Measurements from ENCODE around the gene ZP4.

ZP4 gene

GRCh38 chr1:237838320-237838719 lies 52.4 kb downstream of the ZP4 start:
- DNase-seq (ENCODE audit: low read depth): no peak
- no peak for TF ChIP-seq CTCF (IDR thresholded peaks at IDR 0.05; ENCODE audit: low read depth, low read length, missing control alignments)
- H3K4me3 ChIP-seq (ENCODE audit: low read depth, low read length): no peak overlapping the region
- in situ Hi-C loops (cut with HindIII; ENCODE audit: low sequenced_read_pairs): no loop called here

GRCh38 chr1:237834461-237834860 lies 56.3 kb downstream of the ZP4 start:
- H3K4me3 ChIP-seq (ENCODE audit: low read depth, low read length): no peak overlapping the region
- no peak for DNase-seq (ENCODE audit: low read depth)
- no peak for TF ChIP-seq CTCF (IDR thresholded peaks at IDR 0.05; ENCODE audit: low read depth, low read length, missing control alignments)
- in situ Hi-C loops (cut with HindIII; ENCODE audit: low sequenced_read_pairs): no loop called here

- no peak for DNase-seq (ENCODE audit: low read depth)
- no peak overlapping the region for H3K4me3 ChIP-seq (ENCODE audit: low read depth, low read length)
- TF ChIP-seq CTCF (IDR thresholded peaks at IDR 0.05; ENCODE audit: low read depth, low read length, missing control alignments): no peak
- in situ Hi-C loops (cut with HindIII; ENCODE audit: low sequenced_read_pairs): no loop called here
These were observed 56.7 kb downstream of the ZP4 start for GRCh38 chr1:237834048-237834447.

- no peak for TF ChIP-seq CTCF (IDR thresholded peaks at IDR 0.05; ENCODE audit: low read depth, low read length, missing control alignments)
- no peak for DNase-seq (ENCODE audit: low read depth)
- H3K4me3 ChIP-seq (ENCODE audit: low read depth, low read length): no peak overlapping the region
- in situ Hi-C loops (cut with HindIII; ENCODE audit: low sequenced_read_pairs): no loop called here
These were observed 57.9 kb downstream of the ZP4 start for GRCh38 chr1:237832858-237833257.
